ENCODE results near the gene KCNAB2.

DNA sequence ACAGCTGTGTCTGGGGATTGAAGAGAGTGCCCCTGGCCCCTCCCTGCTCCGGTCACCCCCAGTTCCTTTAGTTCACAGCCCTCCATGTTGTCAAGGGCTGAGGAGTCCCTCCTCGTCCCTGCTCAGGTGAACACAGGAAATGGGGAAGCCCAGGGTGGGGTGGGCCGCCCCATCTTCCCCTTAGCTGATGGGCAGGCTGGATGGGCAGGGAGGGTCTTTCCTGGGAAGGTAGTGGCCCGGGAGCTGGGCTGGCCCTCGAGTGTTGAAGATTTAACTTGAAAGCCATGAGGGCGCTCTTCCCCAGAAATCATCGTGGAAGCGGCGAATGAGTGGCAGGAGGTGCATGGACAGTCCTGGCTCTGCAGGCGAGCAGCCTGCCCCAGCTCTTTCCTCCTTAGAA, 35.1 kb upstream of the KCNAB2 start:
- no peak for TF ChIP-seq CTCF (IDR thresholded peaks at IDR 0.05)
- TF ChIP-seq POLR2A (IDR thresholded peaks at IDR 0.05): no peak

Data from Peyer's patch (tissue), 4 donors.